Fibroblast of gingiva (primary cell): ENCODE results near the gene NMNAT2.

ENCODE experiments used
- DNase-seq: peaks from one replicate; pipeline ENCODE4 v3.0.0-alpha.2; 2011; ENCODE audit warnings: low read depth

Gene NMNAT2

DNA sequence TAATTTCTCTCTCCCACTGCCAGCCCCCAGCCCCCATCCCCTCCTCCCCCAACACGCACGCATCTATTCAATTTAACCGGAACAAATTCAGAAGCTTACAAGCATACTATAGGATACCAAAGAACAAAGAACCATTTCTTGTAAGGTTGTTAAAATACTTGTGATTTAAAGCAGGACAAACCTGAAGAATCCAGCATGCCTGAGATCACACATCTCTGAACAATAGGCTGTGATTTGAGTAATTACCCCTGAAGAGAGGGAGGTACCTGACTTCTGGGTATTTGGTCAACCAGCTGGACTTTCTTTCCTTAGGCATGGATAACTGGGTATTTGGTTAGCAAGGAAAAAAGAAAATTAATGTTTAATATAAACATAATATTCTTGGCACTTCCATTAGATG lies 105.1 kb downstream of the NMNAT2 start:
- no peak for DNase-seq

GRCh38 chr1:183310753-183311479 lies 107.3 kb downstream of the NMNAT2 start:
- DNase-seq = no peak

DNA sequence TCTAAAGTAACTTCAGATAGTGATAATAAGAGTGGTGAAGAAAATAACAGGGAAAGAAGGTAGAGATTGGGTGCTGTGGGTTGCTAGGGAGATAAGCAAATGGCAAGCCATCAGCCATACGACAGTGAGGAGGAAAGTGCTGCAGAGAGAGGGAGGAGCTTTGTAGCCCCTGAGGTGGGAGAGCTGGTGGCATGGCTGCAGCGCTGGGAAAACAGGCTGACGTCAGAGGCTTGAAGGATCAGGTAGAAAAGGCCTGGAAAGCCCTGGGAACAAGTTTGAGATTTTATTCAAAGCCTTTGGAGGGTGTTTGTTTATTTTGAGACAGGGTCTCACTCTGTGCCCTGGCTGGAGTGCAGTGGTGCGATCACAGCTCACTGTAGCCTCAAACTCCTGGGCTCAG lies 109.5 kb downstream of the NMNAT2 start:
- DNase-seq = no peak

DNA sequence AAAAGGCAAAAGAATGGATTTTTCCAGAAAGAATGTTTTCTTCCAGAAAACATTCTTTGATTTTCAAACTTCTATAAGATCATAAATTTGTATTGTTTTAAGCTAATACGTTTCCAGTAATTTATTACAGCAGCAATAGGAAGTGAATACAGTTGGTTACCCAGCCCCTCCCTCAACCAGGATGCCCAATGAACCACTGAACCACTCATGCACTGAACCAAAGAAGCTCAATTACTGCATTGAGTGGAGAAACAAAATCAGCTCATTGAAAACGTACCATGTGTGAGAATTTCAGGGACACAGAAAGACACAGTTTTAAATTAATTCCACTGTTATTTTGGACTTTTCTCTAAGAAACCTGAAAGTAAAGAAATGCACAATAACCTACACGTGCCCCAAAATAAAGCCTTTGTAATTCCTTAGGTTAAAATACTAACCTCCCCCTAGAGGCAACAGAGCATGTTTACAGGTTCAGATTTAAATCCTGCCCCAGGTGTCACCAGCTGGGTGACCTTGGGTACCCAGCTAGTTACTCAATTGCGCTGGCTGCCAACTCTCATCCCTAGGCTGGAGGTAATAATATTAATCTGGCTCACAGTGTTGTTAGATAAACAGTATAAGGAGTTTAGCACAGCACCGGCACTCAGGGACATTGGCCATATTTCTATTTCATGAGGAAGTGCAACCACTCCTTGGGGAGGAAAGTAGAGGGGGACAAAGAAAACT lies 111.7 kb downstream of the NMNAT2 start:
- no peak for DNase-seq

DNA sequence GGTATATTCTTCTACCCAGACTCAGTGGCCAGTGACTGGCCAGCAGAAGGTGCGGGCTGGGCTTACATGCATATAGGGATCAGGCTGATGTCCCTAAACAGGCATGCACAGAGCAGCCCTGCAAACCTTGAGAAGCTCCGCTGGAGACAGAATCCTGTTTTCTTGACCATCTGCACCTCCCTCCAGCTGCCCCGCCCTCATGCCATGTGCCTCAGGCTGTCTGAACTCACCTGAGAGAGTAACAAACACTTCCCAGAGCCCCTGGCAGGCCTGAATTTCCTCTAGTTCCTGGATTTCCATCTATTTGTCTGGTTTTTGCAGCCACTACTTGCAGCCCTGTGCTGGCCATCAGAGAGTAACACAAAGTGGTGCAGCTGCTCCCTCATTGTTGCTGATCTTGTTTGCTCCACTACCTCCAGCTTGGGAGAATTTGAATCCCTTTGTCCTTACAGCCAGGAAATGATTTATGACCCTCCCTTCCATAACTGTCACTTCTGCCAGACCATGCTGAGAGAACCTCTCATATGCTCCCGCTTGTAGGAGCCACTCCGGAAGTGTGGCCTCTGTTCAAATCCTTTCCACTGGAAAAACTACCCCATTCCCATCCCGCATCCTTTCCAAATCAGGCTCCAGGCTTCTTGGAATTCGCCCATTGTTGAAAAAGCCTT lies 113.6 kb downstream of the NMNAT2 start:
- DNase-seq = no peak

- peak; percentile 34 for DNase-seq
Observed at GRCh38 chr1:183303901-183304300, 114.3 kb downstream of the NMNAT2 start.

- DNase-seq = no peak
Observed at GRCh38 chr1:183303323-183303645, 114.9 kb downstream of the NMNAT2 start.

DNA sequence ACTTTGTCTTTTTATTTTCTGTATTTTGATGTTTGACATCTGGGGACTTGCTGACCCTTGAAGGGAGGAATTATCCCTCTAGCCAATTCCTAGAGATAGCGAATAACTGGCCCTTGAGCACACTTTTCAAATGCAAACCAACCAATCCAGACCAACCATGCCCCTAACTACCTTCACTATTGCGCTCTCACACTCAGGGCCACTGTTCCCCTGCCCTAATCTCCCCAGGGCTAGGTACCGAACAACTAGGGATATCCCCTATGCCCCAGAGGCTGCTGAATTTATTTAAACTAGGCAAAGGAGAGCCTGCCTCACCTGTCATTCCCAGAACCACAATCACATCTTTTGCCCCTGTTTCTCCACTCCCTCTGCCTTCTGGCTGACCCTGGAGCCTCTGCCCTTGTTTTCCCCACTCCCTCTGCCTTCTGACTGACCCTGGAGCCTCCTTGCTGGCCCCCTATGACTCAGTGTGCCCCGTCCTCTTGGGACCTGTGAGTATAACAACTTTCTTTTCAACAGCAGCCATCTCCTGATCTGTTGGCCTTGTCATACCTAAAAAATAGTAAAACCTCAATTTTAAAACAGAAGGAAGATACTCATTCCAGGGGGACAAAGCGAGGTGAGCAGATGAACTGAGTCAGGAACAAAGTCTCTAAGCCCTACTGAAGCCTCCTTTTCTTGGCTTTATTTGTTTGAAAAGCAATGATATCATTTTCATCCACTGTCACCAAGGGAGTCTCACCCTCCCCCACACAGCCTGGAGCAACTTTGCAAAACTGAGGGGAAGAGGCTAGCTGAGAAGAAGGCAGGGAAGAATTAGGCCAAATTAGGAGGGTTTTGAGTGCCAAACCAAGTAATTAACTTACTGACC lies 115.5 kb downstream of the NMNAT2 start:
- no peak for DNase-seq

DNA sequence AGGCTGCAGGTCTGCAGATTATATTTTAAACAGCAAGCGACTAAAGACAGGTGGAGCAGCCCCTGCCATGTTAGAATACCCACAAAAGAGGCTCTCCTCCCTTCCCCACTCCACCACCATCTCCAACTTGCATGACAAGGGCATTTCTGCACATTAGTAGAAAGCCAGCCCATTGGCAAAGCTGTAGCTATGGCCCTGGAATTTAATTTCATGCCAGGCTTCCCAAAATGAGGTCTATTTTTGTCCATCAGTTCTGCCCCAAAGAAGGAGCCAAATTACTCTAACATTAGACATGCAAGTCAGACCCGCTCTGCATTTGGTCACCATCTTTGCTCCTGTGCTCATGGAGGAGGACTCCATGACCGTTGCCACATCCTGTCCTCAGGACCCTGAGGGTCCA lies 116.9 kb downstream of the NMNAT2 start:
- DNase-seq = no peak

GRCh38 chr1:183300828-183301227 lies 117.4 kb downstream of the NMNAT2 start:
- no peak for DNase-seq

DNA sequence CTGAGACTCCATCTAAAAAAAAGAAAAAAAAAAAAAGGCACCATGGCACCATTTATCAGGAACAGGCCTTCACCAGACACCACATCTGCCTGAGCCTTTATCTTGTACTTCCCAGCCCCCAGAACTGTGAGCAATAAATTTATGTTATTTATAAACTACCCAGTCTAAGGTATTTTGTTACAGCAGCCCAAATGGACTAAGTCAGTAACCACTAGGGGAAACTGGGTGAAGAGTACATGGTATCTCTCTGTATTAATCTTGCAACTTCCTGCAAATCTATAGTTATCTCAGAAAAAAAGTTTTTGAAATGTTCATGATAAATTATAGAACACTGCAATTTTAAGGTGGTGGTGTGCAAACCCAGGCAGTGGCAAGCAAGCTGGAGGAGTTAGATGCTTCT lies 117.8 kb downstream of the NMNAT2 start:
- no peak for DNase-seq

- no peak for DNase-seq
Observed at GRCh38 chr1:183296782-183297181, 121.4 kb downstream of the NMNAT2 start.

DNA sequence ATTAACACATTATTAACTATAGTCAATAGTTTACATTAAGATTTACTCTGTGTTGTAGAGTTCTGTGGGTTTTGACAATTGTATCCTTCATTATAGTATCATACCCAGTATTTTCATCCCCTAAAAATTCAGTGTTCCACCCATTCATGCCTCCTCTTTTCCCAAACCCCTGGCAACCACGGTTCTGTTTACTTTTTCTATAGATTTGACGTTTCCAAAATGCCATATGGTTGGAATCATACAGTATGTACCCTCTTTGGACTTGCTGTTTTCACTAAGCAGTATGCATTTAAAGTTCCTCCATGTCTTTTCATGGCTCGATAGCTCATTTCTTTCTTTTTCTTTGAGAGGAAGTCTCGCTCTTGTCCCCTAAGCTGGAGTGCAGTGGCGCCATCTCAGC lies 122.7 kb downstream of the NMNAT2 start:
- DNase-seq = no peak

GRCh38 chr1:183293876-183294275 lies 124.3 kb downstream of the NMNAT2 start:
- no peak for DNase-seq

GRCh38 chr1:183293241-183293640 lies 124.9 kb downstream of the NMNAT2 start:
- DNase-seq = no peak

DNA sequence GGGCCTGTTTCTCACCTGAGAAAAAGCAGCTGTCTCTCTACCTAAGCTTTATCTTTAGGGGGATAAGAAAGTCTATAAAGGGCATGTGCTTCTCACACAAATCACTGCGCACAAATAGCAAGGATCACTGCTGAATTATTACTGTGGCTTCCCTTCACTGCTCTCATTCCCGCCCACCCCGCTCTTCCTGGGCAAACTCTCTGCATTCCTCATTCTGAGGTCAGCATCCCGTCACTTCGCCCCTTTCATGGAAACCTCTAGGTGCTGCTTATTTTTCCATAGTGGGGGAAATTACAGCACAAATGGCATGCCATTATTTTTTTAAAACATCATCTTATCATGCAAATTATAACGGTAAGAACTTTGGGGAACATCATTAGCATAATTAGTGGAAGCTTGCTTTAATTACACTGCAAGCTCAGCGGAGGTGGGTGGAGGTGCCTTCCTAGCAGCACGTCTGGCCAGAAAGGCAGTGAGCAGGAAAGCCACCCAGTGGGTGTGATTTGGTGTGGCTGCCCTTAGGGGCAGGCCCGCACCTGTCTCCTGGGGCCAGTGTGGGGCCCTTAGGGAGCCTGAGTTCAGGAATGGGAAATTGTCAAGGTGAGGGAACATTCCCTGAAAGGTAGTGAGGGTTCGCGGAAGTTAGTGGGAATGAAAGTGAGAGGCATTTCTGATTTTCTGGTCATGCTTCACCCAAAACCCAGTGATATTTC lies 126.2 kb downstream of the NMNAT2 start:
- no peak for DNase-seq

- no peak for DNase-seq
Observed at GRCh38 chr1:183291216-183291762, 126.9 kb downstream of the NMNAT2 start.

DNA sequence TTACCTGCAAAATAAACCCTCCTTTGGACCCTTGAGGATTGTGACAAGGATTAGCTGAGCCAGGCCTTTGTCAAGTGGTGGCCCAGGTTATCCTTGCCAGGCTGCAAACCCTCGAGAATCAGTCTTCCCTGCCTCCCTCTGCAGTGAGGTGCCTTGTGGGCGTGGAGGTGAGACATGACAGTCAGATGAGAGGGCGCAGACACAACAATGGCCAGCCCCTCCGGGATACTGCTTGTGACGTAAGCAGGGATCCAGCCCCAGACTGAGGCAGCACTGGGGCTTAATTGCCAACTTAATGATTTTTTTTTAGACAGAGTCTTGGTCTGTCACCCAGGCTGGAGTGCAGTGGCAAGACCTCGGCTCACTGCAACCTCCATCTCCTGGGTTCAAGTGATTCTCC lies 127.6 kb downstream of the NMNAT2 start:
- no peak for DNase-seq

- DNase-seq = no peak
Observed at GRCh38 chr1:183289051-183289496, 129.1 kb downstream of the NMNAT2 start.

DNA sequence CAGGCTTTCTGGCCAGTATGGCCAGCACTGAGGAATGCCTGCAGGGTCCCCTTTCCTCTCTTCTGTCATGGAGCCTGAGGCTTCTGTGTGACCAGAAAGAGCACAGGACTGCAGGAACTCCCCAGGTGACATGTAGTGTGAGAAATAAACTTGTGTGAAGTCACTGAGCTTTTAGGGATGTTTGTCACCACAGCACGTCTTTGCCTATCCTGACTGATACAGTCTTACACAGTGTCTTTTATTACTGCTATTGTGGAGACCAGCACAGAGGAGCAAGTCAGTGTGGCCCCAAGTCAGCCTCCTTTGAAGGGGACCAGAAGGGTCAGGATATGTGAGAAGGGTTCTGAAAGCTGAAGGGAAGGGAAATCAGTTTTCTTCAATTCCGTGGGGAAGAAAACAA lies 129.6 kb downstream of the NMNAT2 start:
- no peak for DNase-seq

- DNase-seq = no peak
Observed at GRCh38 chr1:183287191-183287675, 130.9 kb downstream of the NMNAT2 start.
